OCI-LY7 (cell line): ENCODE data around the gene LY6G6F. TPM values are rescaled to one million over a fixed set of nuclear protein-coding genes. Genes with fewer than 3 reads are reported as not detected.
A peak's percentile ranks its signal among the peaks of the same experiment; 100 is the strongest.

Experiments used
- BruUV-seq: library from RNA; stranded (reverse); fragments of 400-500 nt; replicated peaks from 2 replicates; lab custom pipeline; 2021; lab: Mats Ljungman, UMichigan
- CTCF ChIA-PET: fragments of 300-600 bp; sonication (Branson Sonifier 250); formaldehyde crosslinking; loops from one replicate; lab custom pipeline; 2022; ENCODE audit warnings: antibody characterized with exemption; ENCODE audit not compliant: unreplicated experiment; lab: Charles Lee
- POLR2A ChIA-PET: fragments of 300-600 bp; sonication (Branson Sonifier 250); formaldehyde crosslinking; loops from one replicate; lab custom pipeline; 2022; ENCODE audit warnings: antibody characterized with exemption; lab: Charles Lee
- DNase-seq: peaks from one replicate; pipeline ENCODE4 v3.0.0-alpha.2; 2015; ENCODE audit warnings: low spot score
- H2AFZ ChIP-seq: fragments of 200-600 bp; sonication (generic), shearing (Covaris generic); 2 replicates; pipeline ENCODE4 v1.6.1; 2014; ENCODE audit warnings: mild to moderate bottlenecking, antibody characterized with exemption, low read length, moderate library complexity
- H3K27ac ChIP-seq: fragments of 200-600 bp; sonication (generic); 2 replicates; pipeline ENCODE4 v1.5.1; 2014; ENCODE audit warnings: mixed run types, low read depth, mild to moderate bottlenecking, moderate library complexity, low read length, inconsistent platforms; ENCODE audit not compliant: poor library complexity, severe bottlenecking
- H3K36me3 ChIP-seq: fragments of 200-600 bp; sonication (generic); 2 replicates; pipeline ENCODE4 v1.6.1; 2014; ENCODE audit warnings: mild to moderate bottlenecking, antibody characterized with exemption, low read length, moderate library complexity, mixed read lengths; ENCODE audit not compliant: insufficient read depth
- H3K4me1 ChIP-seq: fragments of 200-600 bp; sonication (generic); 2 replicates; pipeline ENCODE4 v1.5.1; 2014; ENCODE audit warnings: mild to moderate bottlenecking, low read length; ENCODE audit not compliant: insufficient read depth, poor library complexity, severe bottlenecking
- H3K4me2 ChIP-seq: fragments of 200-600 bp; sonication (generic); 2 replicates; pipeline ENCODE4 v1.6.1; 2014; ENCODE audit warnings: mild to moderate bottlenecking, low read length
- H3K4me3 ChIP-seq: fragments of 200-600 bp; sonication (generic); 2 replicates; pipeline ENCODE4 v1.5.1; 2014; ENCODE audit warnings: mild to moderate bottlenecking, low read depth, low read length; ENCODE audit not compliant: poor library complexity, severe bottlenecking
- H3K79me2 ChIP-seq: fragments of 200-600 bp; sonication (generic); 2 replicates; pipeline ENCODE4 v1.6.1; 2016; ENCODE audit warnings: low read depth, mild to moderate bottlenecking, low read length, moderate library complexity, mixed read lengths; ENCODE audit not compliant: insufficient read depth
- H3K9me2 ChIP-seq: fragments of 200-600 bp; sonication (generic); 2 replicates; pipeline ENCODE4 v1.6.1; 2016; ENCODE audit warnings: mild to moderate bottlenecking, low read length, mixed read lengths; ENCODE audit not compliant: insufficient read depth
- H3K9me3 ChIP-seq: fragments of 200-600 bp; sonication (generic); 2 replicates; pipeline ENCODE4 v1.6.1; 2014; ENCODE audit warnings: mild to moderate bottlenecking, mixed run types, low read length, mixed read lengths
- H4K20me1 ChIP-seq: fragments of 200-600 bp; sonication (generic); 2 replicates; pipeline ENCODE4 v1.6.1; 2014; ENCODE audit warnings: mild to moderate bottlenecking, antibody characterized with exemption, low read length, moderate library complexity, mixed read lengths; ENCODE audit not compliant: insufficient read depth
- CTCF ChIP-seq: fragments of 200-600 bp; sonication (generic); conservative IDR thresholded peaks from 2 replicates; pipeline ENCODE4 v1.5.1; 2014; ENCODE audit warnings: mild to moderate bottlenecking, antibody characterized with exemption, low read length, moderate library complexity, mixed read lengths
- EZH2phosphoT487 ChIP-seq: fragments of 200-600 bp; sonication (generic); IDR thresholded peaks from 2 replicates; pipeline ENCODE4 v1.6.1; 2018; ENCODE audit warnings: low read depth, borderline replicate concordance, mild to moderate bottlenecking, mixed run types, antibody characterized with exemption, low read length, moderate library complexity, mixed read lengths
- intact Hi-C: fragments of 100-400 bp; cut with micrococcal nuclease; formaldehyde crosslinking; loops from one replicate; pipeline ENCODE4 v1.10.0; 2022; ENCODE audit not compliant: unreplicated experiment
- total RNA-seq, 2 experiments: library from RNA; depleted of rRNA in 1 of 2; stranded (reverse); fragments of >200 nt in 1 of 2; shearing (Covaris generic) in 1 of 2; gene quantifications; 2 replicates each; pipeline ENCODE4 v1.2.3, GENCODE V29; 2014 to 2022

The LY6G6F gene
- total RNA-seq, 2 experiments from 2014 or later, result not detected

GRCh38 chr6:31658158-31658688 is 48.4 kb upstream of the LY6G6F start:
- no TSS peak for BruUV-seq
- H3K4me3 ChIP-seq, result no peak overlapping the region
- H4K20me1 ChIP-seq, result no peaks in the 10 kb centered on the region
- CTCF ChIA-PET, result no interaction called here
- no peaks in the 10 kb centered on the region for H3K9me2 ChIP-seq
- peaks cover 53% of the 10 kb centered on the region for H3K4me1 ChIP-seq
- peaks cover 24% of the 10 kb centered on the region for H3K36me3 ChIP-seq
- POLR2A ChIA-PET, result interaction anchor here (0.6 kb wide), 2 partner anchors 75 to 1191 kb away, joined by 3 to 4 read pairs; no protein-coding TSS in a partner anchor
- no peaks in the 10 kb centered on the region for H3K9me3 ChIP-seq
- peak overlapping the region; percentile 97; the same call in 1 of the 2 replicates for H3K4me2 ChIP-seq
- DNase-seq, result no peak
- no peak overlapping the region for H3K27ac ChIP-seq
- no peak for TF ChIP-seq EZH2phosphoT487
- no peak for TF ChIP-seq CTCF
- peaks cover 23% of the 10 kb centered on the region for H3K79me2 ChIP-seq
- intact Hi-C loops, result no loop called here
- H2AFZ ChIP-seq, result no peak overlapping the region

DNA sequence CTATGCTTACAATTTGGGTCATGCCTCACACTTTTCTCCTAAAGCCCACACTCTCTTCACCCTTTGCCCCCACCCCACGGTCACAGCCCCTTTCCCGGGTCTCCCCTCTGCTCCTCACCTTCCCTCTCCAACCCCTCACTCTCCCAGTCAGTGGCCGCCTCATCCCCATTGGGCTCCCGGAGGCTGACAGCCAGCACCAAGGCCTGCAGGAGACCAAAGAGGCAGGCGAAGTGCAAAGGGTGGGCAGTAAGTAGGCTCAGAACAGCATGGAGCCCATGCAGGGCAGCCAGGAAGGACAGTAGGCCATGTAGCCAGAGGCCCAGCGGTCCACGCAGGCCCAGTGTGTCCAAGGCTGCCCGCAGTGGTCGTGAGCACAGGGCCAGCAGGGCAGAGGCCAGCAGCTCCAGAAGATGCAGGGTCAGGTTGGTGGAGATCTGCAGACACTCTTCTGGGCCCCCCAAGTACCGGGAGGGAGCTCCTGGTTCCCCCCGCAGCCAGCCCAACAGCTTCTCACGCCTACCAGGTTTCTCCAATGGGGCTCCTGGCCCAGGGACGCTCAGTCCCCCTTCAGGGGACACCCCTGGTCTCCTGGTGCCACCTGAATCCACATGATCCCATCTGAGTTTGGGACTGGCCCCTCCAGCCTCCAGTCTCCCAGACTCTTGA is 47.5 kb upstream of the LY6G6F start:
- intact Hi-C loops, result no loop called here
- Histone ChIP-seq H3K4me3 (peak overlapping the region; percentile 75), H3K4me2 (peak overlapping the region; percentile 97), H3K4me1 (peaks cover 55% of the 10 kb centered on the region), H3K9me3 (no peaks in the 10 kb centered on the region), H3K79me2 (peaks cover 26% of the 10 kb centered on the region), H3K9me2 (no peaks in the 10 kb centered on the region), H4K20me1 (no peaks in the 10 kb centered on the region), H3K27ac (no peak overlapping the region), H2AFZ (no peak overlapping the region), H3K36me3 (peaks cover 33% of the 10 kb centered on the region)
- CTCF ChIA-PET, result no interaction called here
- no peak for DNase-seq
- TF ChIP-seq CTCF (no peak), EZH2phosphoT487 (no peak)
- POLR2A ChIA-PET, result no interaction called here
- no TSS peak for BruUV-seq
